Measurements from ENCODE around the gene OGFOD2.
A peak's percentile ranks its signal among the peaks of the same experiment; 100 is the strongest.

Gene OGFOD2

GRCh38 chr12:122966743-122967550, 8.1 kb upstream of the OGFOD2 start:
- TF ChIP-seq ZC3H10 (CRISPR knock-in tag; IDR thresholded peaks at IDR 0.05) = no peak
- no peak for TF ChIP-seq ISL1 (CRISPR knock-in tag; IDR thresholded peaks at IDR 0.05)
- TF ChIP-seq CSRNP3 (CRISPR knock-in tag; IDR thresholded peaks at IDR 0.05) = no peak
- TF ChIP-seq TCF4 (CRISPR knock-in tag; IDR thresholded peaks at IDR 0.05; ENCODE audit: borderline replicate concordance) = no peak
- TF ChIP-seq ZFP3 (CRISPR knock-in tag; IDR thresholded peaks at IDR 0.05) = no peak
- no peak for TF ChIP-seq ESRRG (CRISPR knock-in tag; IDR thresholded peaks at IDR 0.05)
- TF ChIP-seq TOX (CRISPR knock-in tag; IDR thresholded peaks at IDR 0.05; ENCODE audit: borderline replicate concordance) = no peak
- no peak for TF ChIP-seq GLIS3 (CRISPR knock-in tag; IDR thresholded peaks at IDR 0.05)
- TF ChIP-seq SNAI2 (CRISPR knock-in tag; IDR thresholded peaks at IDR 0.05) = no peak
- no peak for TF ChIP-seq CSDC2 (CRISPR knock-in tag; IDR thresholded peaks at IDR 0.05)
- TF ChIP-seq TSHZ2 (CRISPR knock-in tag; IDR thresholded peaks at IDR 0.05) = no peak
- TF ChIP-seq ZFP30 (CRISPR knock-in tag; IDR thresholded peaks at IDR 0.05) = no peak
- no peak for ATAC-seq

GRCh38 chr12:122968104-122968503, 6.9 kb upstream of the OGFOD2 start:
- ATAC-seq = no peak
- TF ChIP-seq ZNF565 (CRISPR knock-in tag; conservative IDR thresholded peaks at IDR 0.05; ENCODE audit: low read depth) (no peak), BACH2 (CRISPR knock-in tag; IDR thresholded peaks at IDR 0.05; ENCODE audit: borderline replicate concordance) (no peak), TCF4 (CRISPR knock-in tag; IDR thresholded peaks at IDR 0.05; ENCODE audit: borderline replicate concordance) (no peak), SNAI2 (CRISPR knock-in tag; IDR thresholded peaks at IDR 0.05) (no peak), ZFP30 (CRISPR knock-in tag; IDR thresholded peaks at IDR 0.05) (no peak), ZNF70 (CRISPR knock-in tag; IDR thresholded peaks at IDR 0.05) (no peak), RARB (CRISPR knock-in tag; IDR thresholded peaks at IDR 0.05) (no peak), GLIS3 (CRISPR knock-in tag; IDR thresholded peaks at IDR 0.05) (no peak)

DNA sequence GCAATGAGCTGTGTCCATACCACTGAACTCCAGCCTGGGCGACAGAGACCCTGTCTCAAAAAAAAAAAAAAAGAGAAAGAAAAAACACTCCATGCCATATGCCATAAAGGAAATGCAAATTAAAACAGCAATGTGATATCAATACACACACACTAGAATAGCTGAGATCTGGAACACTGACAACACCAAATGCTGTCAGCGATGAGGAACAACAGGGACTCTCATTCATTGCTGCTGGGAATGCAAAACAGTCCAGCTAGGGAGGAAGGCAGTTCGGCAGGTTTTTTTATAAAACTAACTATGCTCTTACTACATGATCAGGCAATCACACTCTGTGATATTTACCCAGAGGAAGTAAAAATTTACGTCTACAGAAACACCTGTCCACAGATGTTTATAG, 5.4 kb upstream of the OGFOD2 start:
- no peak for ATAC-seq
- TF ChIP-seq TCF4 (CRISPR knock-in tag; IDR thresholded peaks at IDR 0.05; ENCODE audit: borderline replicate concordance) = peak; percentile 57
- no peak for TF ChIP-seq ZNF8 (CRISPR knock-in tag; IDR thresholded peaks at IDR 0.05)

GRCh38 chr12:122974274-122974891, 661 bp upstream of the OGFOD2 start:
- TF ChIP-seq GLIS3 (CRISPR knock-in tag; IDR thresholded peaks at IDR 0.05) (no peak), SNAI2 (CRISPR knock-in tag; IDR thresholded peaks at IDR 0.05) (no peak), OSR1 (CRISPR knock-in tag; IDR thresholded peaks at IDR 0.05) (no peak), PPARA (CRISPR knock-in tag; IDR thresholded peaks at IDR 0.05; ENCODE audit: borderline replicate concordance) (no peak), ESRRG (CRISPR knock-in tag; IDR thresholded peaks at IDR 0.05) (no peak), CSRNP3 (CRISPR knock-in tag; IDR thresholded peaks at IDR 0.05) (no peak)
- TF ChIP-seq, protein P1, sequence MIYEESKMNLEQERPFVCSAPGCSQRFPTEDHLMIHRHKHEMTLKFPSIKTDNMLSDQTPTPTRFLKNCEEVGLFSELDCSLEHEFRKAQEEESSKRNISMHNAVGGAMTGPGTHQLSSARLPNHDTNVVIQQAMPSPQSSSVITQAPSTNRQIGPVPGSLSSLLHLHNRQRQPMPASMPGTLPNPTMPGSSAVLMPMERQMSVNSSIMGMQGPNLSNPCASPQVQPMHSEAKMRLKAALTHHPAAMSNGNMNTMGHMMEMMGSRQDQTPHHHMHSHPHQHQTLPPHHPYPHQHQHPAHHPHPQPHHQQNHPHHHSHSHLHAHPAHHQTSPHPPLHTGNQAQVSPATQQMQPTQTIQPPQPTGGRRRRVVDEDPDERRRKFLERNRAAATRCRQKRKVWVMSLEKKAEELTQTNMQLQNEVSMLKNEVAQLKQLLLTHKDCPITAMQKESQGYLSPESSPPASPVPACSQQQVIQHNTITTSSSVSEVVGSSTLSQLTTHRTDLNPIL (CRISPR knock-in tag; IDR thresholded peaks at IDR 0.05; ENCODE audit: low read depth) = no peak
- ATAC-seq = peak; percentile 89
